ENCODE data around the gene TTN.

TTN gene

DNA sequence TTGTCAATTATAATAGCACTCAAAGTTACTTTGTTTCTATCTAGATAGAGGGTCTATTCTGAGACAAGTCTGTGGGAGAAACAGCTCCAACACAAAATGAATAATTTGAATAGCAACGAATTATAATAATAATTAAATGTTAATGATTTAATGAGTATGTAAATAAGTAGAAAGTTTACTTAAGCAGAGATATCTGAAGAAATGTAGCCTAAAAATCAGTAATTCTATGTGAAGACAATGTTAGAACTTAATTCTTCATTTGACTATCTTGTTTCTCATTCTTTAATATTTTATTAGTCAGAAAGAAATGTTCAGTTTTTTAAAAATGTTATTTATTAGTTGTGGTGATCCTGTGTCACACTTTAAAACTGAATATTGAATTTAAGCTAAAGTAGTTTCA, 165.7 kb downstream of the TTN start:
- DNase-seq, result no peak

DNA sequence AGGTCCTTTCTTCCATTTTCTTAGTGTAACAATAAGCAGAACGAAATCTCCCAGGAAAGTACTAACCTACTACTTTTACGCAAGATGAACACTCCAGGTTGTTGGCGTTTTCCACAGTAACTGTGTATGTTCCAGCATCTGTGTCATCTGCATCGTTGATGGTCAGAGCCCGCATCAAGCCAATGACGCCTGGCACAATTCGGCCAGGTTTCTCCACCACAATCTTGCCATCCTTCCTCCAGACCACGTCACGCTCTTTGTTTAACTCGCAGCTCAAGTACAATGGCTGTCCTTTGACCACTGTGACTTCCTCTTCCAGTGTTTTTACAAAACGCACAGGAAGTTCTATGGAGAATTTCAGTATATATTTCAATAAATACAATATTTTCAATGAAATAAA, 171.3 kb downstream of the TTN start:
- no peak for DNase-seq

DNA sequence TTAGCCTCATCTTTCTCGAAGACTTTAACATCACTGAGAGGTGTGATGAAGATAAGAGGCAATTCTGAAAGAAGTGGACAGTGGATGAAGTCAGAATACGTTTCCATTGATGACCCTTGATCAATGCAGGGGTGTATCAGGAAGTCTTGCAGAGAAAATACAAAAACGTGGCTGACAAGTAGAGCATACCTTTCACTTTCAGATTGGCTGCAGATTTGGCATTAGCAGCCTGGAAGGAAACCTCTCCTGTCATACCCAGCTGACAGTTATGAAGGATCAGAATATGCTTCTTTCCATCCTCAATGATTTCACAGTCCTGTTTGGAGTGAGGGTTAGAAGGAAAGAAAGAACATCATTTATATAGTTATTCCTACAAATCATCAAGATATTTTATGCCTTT, 174.5 kb downstream of the TTN start:
- no peak for DNase-seq

DNA sequence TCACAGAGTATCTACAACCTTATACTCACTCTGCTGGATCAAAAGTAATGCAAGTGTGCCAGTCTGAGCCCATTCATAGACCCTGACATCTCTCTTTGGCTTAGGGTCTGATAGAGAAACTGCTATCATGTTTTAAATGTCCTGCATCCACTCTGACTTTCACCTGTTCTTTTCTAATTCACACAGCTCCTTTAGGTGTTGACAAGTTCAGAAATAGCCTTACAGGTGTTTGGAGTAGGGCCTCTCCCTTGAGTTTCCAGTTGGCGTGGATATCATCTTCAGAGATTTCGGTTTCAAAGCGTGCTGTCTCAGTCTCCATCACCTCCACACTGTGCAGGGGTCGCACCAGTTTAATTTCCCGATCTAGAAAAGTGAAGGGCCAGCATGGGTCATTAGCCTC, 176.6 kb downstream of the TTN start:
- DNase-seq, result no peak

DNA sequence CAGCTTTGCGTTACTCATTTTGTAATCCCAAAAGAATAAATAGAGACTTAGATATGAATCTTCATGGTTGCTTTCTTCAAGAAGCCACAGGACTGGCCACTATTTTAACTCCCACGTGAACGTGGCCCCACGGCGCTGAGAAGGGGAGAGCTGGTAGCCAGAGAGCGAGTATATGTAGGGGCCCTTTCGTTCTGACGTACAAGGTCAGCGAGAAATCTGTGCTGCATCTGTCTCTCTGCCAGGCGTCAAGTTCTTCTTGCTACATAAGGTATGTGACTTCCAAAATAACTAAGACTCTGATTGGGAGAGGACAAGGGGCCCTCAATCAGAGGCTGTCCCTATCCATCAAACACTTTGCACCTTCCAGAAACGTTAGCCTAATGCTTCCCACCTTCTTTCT, 177.8 kb downstream of the TTN start:
- no peak for DNase-seq

DNA sequence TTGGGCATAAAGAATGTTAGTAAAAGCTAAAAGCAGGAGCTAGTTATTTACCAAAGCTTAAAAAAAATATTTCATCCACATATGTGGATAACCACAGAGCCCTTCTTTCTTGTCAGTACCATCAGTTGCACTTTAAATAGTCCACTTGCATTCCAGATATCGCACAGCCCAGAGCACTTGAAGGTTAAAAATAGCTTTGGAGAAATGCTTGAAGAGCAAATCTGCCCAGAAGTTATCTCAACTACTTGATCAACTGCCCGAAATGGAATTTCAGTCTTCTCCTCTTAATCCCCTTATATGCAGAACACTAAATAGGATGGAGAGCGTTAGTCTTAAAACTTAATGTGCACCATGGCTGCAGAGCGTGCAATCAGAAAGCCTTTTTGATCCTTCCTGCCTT, 178.6 kb downstream of the TTN start:
- DNase-seq, result no peak

DNA sequence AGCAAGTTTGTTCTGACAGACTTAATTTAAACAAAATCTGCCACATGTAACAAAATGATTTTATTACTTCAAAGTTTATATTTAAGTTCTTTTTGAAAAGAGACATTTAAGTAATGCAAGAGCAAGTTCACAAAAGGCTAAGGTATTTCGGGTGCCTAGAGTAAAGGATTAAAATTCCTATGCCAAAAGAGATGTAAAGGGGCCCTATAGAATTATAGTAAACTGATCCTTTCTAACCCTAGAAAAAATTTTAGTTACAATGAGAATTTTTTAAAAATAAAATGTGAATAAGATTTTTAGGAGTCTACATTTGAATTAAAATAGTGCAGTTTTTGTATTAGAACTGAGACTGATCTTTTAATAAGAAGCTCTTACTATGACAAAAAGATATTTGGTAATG, 179.8 kb downstream of the TTN start:
- DNase-seq, result no peak

DNA sequence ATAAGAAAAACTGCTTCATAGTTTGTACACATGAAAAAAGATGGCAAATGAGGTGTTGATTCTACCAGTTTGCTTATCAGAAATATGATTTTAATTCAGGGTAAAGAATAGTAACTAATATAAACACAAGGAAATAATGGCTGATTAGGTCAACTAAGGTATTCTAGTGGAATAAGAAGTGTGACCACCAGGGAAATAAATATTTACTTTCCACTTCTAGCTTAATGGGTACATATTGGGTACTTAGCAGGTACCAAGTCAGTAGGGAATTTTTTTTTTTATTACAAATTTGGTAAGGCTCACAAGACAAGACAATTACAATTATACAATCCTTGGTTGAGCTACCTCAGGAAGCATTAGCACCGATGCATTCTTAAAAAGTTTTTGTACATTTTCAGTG, 191.3 kb downstream of the TTN start:
- no peak for DNase-seq

DNA sequence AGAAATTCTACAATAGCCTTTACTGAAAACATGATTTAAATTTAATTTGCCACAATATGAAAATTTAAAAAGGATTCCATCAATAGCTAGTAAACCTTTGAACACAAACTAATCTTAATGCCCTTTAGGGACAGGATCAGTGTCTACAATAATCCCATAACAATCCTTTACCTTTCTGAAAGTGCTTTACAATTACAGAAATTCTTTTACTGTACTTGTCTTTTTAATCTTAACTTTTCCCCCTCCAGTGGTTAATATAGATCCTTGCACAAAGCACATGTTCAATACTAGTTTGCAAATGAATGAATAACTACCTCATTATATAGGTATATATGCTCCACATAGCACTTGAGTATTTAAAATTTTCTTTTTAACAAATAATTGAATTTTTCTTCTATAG, 204.3 kb downstream of the TTN start:
- no peak for DNase-seq

DNA sequence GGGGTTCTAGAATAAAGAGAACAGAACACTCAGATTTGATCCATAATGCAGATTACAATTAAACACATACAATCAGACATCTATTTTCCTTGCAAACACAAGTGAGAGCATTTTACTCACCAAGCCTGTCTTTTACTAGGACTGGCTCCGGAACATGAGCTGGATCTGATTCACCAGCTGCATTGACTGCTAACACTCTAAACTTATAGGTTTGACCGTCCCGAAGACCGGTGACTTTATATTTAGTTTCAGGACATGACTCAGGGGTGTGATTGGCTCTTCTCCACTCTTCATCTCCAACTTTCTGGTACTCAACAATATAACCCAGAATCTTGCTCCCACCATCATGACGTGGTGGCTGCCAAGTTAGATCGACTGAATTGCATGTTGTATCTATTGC, 214.6 kb downstream of the TTN start:
- no peak for DNase-seq

DNA sequence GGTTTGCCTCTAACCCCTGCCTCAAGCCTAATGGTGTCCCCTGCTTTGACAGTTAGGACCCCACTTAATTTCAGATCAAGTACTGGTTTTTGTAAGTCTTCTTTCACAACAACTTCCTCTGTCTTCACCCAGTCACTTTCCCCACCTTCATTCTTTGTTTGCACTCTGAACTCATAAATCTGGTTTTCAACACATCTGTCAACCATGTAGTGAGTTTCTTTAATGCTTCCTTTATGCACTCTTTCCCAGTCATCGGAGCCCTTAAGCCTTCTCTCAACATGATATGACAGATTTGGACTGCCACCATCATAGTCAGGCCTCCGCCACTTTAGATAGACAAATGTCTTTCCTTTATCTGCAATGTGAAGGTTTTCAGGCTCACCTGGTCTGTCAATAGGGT, 217.9 kb downstream of the TTN start:
- DNase-seq, result no peak

DNA sequence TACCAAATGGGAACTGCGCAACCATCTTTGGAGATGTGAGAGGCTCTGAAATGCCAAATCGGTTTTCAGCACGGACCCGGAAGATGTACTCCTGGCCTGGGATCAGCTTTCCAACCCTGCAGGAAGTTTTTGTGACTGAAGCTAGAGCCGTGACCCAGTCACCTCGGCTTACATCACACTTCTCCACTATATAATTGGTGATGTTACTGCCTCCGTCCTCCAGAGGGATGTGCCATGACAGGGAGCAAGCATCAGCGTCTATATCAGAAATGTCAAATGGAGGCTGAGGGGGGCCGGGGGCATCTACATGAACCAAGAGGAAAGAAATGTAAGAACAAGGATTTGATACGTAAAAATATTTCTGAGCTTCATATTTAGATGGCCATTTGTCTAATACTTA, 222.6 kb downstream of the TTN start:
- DNase-seq, result no peak

DNA sequence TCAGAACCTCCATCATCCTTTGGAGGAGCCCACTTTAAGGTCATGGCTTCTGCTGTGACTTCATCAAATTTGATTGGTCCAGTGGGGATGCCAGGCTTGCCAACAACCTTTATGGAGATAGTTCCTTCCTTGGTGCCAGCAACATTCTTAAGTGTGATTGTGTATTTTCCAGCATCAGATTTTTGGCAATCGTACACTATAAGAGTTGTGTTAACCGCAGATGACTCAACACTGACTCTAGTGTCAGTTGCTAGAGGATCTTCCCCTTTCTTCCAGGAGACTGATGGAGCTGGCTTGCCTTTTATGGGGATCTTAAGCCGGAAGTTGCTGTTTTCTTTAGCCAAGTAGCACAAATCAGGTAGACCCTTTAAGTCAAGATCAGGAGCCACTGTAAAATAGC, 228.2 kb downstream of the TTN start:
- no peak for DNase-seq

DNA sequence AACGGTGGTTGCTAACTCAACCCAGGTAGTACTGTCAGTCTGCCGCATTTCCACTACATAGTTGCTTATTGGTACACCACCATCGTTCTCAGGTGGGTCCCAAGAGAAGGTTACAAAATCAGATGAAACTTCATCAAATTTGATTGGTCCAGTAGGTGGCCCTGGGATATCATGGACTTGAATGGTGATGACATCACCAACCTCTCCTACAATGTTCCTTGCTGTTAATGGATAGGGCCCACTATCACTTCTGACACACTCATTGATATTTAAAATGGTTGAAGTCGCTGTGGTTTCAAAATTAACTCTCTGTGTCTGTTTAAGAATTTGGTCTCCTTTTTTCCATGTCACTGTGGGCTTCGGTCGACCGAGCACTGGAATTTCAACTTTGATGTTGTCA, 232.4 kb downstream of the TTN start:
- DNase-seq, result no peak

DNA sequence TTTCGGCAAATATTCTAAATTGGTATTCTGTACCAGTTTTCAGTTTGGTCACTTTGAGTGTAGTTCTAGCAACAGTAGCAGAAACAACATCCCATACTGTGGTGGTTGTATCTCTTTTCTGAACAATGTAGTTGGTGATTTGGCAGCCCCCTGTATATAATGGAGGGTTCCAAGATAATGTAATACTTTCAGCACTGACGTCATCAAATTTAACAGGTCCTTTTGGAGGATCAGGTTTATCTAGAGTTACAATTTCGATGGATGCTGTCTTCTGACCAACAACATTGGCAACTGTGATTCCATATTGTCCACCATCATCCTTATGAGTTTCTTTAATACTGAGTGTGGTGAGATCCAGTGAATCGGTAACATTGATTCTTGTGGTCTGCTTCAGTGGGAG, 239.0 kb downstream of the TTN start:
- DNase-seq, result no peak

DNA sequence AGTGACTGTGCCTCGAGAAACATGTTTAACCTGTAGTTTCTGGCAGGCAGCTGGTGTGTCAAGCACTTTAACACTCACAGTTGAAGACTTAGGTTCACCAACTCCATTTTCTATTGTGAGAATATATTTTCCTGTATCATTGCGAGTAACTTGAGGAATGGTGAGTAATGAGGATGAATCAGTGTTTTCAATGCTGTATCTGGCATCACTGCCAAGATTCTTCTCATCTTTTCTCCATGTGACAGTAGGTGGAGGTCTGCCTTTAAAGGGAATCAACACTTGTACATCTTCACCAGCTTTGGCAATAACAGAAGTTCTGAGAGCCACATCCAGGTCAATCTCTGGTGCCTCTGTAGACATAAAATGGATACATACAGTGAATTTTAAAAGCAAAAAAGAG, 254.2 kb downstream of the TTN start:
- no peak for DNase-seq

DNA sequence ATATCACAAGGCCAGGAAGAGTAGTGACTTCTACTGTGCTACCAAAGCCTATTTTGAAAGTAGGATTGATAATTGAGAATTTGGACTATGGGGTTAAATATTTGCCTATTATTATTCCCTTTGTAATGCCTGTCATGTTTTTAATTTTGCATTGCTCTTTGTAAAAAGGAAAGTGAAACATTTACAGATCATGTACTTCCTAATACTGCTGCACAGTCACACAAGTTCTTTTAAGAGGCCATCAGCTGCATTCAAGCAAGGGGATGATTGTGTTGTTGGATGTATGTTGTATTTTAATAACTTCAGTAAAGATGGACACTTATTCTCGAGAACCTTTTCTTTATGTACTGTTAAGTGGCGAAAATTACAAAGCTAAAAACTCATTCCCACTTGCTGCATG, 256.9 kb downstream of the TTN start:
- DNase-seq, result no peak

DNA sequence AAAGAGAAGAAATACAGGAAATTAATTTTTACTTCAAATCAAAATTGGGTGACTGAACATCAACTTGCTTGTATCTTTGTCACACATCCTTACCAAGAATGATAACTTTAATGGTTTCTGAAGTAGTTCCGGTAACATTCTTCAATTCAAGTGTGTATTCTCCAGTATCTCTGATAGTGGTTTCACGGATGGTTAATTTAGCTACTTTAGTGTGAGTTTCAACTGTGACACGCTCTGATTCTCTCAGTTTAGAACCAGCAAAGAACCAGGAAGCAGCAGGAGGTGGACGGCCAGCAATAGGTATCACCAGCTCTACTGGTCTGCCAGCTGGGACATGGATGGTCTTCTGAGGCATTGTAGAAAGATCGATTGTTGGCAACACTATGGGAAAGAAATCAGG, 264.7 kb downstream of the TTN start:
- no peak for DNase-seq

DNA sequence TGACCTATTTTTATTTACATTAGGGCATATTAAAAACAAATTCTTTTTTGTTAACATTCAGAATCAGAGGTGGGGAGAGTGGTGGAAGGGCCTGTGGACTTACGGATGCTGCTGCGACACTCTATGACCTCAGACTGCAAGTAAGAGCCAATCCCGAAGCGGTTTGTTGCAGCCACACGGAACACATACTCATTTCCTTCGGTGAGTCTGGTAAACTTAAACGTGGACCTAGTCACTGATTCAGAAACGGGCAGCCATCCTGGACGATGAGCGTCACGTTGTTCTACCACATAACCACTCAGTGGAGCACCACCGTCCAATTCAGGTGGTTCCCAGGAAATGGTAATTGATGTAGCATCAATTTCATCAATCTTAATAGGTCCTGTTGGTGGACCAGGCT, 265.1 kb downstream of the TTN start:
- no peak for DNase-seq

DNA sequence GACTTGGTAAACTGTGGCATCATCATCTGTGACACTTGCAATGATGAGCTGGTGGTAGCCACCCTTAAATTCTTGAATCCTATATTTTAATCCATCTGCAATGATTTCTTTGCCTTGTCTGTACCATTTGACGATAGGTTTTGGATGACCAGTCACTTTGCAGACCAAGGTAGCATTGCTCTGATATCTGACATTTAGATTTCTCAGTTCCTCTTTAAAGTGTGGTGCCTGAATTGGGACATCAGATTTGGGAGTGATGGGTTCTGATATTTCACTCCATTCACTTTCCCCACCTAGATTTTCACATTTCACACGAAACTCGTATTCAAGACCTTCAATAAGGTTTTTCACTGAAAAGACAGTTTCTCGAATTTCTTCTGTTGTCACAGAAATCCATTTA, 271.2 kb downstream of the TTN start:
- no peak for DNase-seq

DNA sequence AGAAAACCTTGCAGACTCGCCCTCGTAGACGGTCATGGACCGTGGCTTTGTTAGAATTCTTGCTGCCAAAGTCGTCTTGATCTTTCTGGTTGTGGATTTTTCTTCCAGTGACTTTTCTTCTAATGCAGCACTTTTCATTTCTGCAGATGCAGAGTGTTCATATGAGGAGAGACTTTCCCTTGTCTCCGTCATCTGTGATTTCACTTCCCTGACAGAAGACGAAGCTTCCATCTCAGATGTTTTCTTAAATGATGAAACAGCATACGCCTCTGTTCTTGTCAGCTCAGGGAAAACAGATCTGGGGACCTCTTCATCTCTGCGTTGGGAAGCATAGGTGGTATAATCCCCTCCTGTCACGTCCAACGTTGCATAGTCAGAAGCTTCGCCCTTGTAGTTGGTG, 276.1 kb downstream of the TTN start:
- no peak for DNase-seq

DNA sequence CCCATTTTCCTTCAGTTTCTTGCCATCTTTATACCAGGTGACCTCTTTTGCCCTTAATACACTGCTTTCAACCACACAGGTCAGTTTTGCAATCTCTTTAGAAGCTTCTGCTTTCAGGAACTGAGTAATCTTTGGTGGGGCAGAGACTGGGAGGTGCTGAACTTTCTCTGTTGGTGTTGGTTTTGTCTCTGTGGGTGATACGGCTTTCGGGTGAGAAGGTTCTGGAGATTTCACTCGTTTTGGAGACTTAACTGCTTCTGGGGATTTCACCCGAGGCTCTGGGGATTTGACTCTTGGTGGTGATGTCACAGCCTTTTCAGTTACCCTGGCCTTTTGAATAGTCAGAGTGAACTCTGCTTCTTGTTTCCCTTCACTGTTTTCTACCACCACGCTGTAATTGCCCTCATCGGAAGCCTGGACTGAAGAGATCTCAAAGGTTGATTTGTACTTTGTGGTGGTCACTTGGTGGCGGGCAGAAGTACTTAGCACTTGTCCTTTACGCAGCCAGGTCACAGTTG, 276.5 kb downstream of the TTN start:
- DNase-seq, result no peak

DNA sequence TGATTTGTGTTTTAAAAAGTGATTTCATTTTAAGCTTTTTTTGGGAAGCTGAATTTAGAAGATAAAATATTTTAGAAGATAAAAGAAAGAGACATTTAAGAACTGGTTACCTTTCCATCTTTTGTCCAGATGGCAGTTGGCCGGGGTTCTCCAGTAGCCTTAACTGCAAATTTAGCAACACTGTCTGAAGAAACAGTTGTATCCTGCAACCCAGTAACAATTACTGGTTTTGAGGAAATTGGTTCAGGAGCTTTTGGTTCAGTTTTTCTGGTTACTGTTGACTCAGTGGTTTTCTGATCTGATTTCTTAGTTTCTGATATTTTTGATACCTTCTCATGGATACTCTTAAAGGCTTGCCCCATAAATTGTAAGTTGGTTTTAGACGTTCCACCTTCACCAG, 277.1 kb downstream of the TTN start:
- no peak for DNase-seq

DNA sequence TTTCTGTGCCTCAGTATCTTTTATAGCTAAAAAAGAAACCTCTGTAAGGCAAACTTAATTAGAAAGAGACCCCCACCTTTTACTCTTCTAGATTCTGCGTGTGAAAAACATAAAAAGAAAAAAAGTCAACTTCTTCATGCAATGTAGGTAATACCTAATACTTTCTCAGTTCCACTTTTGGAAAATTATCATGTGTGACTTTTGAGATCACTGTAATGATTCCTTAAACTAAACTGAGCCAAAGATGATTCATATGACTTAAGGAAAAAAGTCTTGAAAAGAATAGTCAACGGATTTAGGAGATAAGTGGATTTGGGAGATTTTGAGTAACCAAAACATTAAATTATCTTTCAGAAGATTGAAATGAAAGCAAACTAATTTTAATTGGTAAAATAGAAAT, 278.0 kb downstream of the TTN start:
- DNase-seq, result no peak

DNA sequence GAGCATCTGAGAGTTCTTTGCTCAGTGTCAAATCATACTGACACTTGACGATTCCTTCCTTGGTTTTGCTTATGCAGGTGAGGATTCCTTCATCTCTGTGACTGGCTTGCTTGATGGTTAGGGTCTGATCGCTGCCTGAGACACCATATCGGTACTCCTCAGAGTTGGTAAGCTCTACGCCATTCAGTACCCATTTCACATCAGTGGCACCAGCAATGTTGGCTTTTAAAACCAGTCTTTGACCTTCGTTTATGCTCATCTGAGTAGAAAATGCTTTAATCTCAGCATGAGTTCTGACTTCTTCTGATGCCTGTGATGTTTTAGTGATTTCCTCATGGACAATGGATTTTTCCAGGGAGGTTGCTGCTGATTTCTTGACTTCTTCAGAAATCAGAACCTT, 278.6 kb downstream of the TTN start:
- DNase-seq, result no peak

DNA sequence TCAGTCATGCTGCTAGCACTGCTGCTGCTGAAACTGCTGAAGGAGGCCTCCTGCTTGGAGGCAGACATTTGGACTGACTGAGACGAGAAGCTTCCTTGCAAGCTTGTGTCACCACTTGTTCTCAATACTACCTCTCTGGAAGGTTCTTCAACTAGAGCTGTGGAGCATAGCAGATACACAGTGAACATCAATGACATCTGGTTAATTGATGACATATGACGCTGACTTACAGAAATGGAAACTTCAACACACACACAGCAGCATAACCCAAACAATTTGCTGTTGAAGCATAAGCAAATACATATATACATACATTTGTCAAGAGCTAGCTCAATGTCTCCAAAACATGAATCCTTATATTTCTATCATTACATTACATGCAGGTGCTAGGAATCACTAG, 279.6 kb downstream of the TTN start:
- DNase-seq, result no peak

Measured in NCI-H2029 treated with DMSO at 0.1 percent for 48 hours (cell line).